Fibroblast of lung (primary cell): ENCODE results near the gene CNTN1. TPM values are rescaled to one million over a fixed set of nuclear protein-coding genes. Genes with fewer than 3 reads are reported as not detected.

ENCODE experiments used
- DNase-seq, 2 donors: peaks; one replicate each; pipeline versions ENCODE4 v3.0.0 to v3.0.0-alpha.2; 2010; ENCODE audit warnings: low read depth in 2 of 2
- H2AFZ ChIP-seq: 2 replicates; pipeline ENCODE4 v1.5.1; 2012; ENCODE audit warnings: low read length, control low read depth, inconsistent platforms
- H3K27ac ChIP-seq: 2 replicates; pipeline ENCODE4 v1.5.1; 2011; ENCODE audit warnings: low read length, control low read depth; ENCODE audit not compliant: insufficient read depth
- H3K27me3 ChIP-seq: 2 replicates; pipeline ENCODE4 v1.5.1; 2011; ENCODE audit warnings: mild to moderate bottlenecking, low read length; ENCODE audit not compliant: control insufficient read depth, insufficient read depth
- H3K36me3 ChIP-seq: 2 replicates; pipeline ENCODE4 v1.5.1; 2011; ENCODE audit warnings: low read length; ENCODE audit not compliant: control insufficient read depth, insufficient read depth
- H3K4me1 ChIP-seq: 2 replicates; pipeline ENCODE4 v1.5.1; 2011; ENCODE audit warnings: low read length; ENCODE audit not compliant: control insufficient read depth, insufficient read depth; ENCODE audit errors: extremely low read depth
- H3K4me2 ChIP-seq: 2 replicates; pipeline ENCODE4 v1.5.1; 2011; ENCODE audit warnings: low read length, control low read depth; ENCODE audit not compliant: insufficient read depth; ENCODE audit errors: extremely low read depth
- H3K4me3 ChIP-seq, 4 experiments: fragments of 200-600 bp in 1 of 4; sonication (generic) in 1 of 4; replicated peaks in 1 of 4; 2 replicates each; pipeline ENCODE4 v1.5.1; 2011 to 2016; ENCODE audit warnings: low read length in 4 of 4, low read depth in 3 of 4, mild to moderate bottlenecking in 3 of 4, control low read depth in 2 of 4, inconsistent platforms in 1 of 4, mixed read lengths in 1 of 4; ENCODE audit not compliant: insufficient read depth in 1 of 4; ENCODE audit errors: control extremely low read depth in 1 of 4
- H3K79me2 ChIP-seq: 2 replicates; pipeline ENCODE4 v1.5.1; 2012; ENCODE audit warnings: mild to moderate bottlenecking, low read length, inconsistent platforms; ENCODE audit not compliant: control insufficient read depth, insufficient read depth
- H3K9ac ChIP-seq: 2 replicates; pipeline ENCODE4 v1.5.1; 2011; ENCODE audit warnings: mild to moderate bottlenecking, low read length, control low read depth; ENCODE audit not compliant: insufficient read depth
- H3K9me3 ChIP-seq: 2 replicates; pipeline ENCODE4 v1.5.1; 2012; ENCODE audit warnings: low read depth, low read length; ENCODE audit not compliant: control insufficient read depth, insufficient read depth
- H4K20me1 ChIP-seq: 2 replicates; pipeline ENCODE4 v1.5.1; 2011; ENCODE audit warnings: low read length; ENCODE audit not compliant: control insufficient read depth, insufficient read depth; ENCODE audit errors: extremely low read depth
- CTCF ChIP-seq, 2 donors: IDR thresholded peaks in 1 of 2; conservative IDR thresholded peaks in 1 of 2; 1 replicate in 1 of 2; 2 replicates in 1 of 2; pipeline ENCODE4 v1.5.1; 2011 to 2012; ENCODE audit warnings: low read length in 2 of 2, control low read depth in 1 of 2, inconsistent platforms in 1 of 2, low read depth in 1 of 2, mild to moderate bottlenecking in 1 of 2
- EZH2 ChIP-seq: IDR thresholded peaks from 2 replicates; pipeline ENCODE4 v1.5.1; 2012; ENCODE audit warnings: low read length, control low read depth, mild to moderate bottlenecking; ENCODE audit errors: missing control alignments
- polyA plus RNA-seq, 2 donors: library from polyadenylated mRNA; depleted of rRNA in 1 of 2; stranded (reverse) in 1 of 2; unstranded in 1 of 2; fragments of >200 nt; gene quantifications; 2 replicates each; pipeline ENCODE4 v1.2.1, GENCODE V29; 2011 to 2012; ENCODE audit warnings: missing spikeins in 1 of 2
- total RNA-seq: library from RNA; depleted of rRNA; stranded (reverse); fragments of >200 nt; gene quantifications from 2 replicates; pipeline ENCODE4 v1.2.1, GENCODE V29; 2014

CNTN1 gene
- total and polyA plus RNA-seq, 2 donors (not counting 1 experiment from before 2014, with no cell fraction given), result 0.22 to 0.83 TPM

DNA sequence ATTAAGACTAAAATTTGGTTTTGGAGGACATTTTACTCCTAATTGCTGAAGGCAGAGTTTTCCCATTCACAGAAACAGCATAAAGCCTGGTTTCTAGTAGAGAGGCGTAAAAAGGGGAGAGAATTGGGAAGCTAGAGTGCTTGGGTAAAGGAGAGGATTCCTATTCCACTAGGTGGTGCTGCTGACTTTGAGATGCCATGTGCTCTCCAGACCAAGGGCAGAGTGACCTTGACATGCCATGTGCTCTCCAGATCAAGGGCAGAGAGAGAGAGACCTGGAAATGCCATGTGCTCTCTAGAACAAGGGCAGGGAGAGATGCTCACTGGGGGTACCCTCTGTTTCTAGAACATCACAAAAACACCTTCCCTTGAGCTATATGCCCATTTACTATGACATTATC, 319.7 kb downstream of the CNTN1 start:
- H3K27me3 ChIP-seq, result no peaks in the 10 kb centered on the region
- no peaks in the 10 kb centered on the region for H3K4me1 ChIP-seq
- no peaks in the 10 kb centered on the region for H3K9me3 ChIP-seq
- no peaks in the 10 kb centered on the region for H4K20me1 ChIP-seq
- no peak overlapping the region for H3K4me2 ChIP-seq
- no peak for TF ChIP-seq EZH2
- no peak for TF ChIP-seq CTCF (conservative IDR thresholded peaks at IDR 0.05 in 1 of 2, IDR thresholded peaks at IDR 0.05 in 1 of 2; ENCODE audit: low read depth in 1 of 2, low read length in 2 of 2)
- no peaks in the 10 kb centered on the region for H3K36me3 ChIP-seq
- no peak overlapping the region for H3K4me3 ChIP-seq
- H3K79me2 ChIP-seq, result no peaks in the 10 kb centered on the region
- H3K27ac ChIP-seq, result no peak overlapping the region
- no peak for DNase-seq
- no peak overlapping the region for H2AFZ ChIP-seq
- H3K9ac ChIP-seq, result no peak overlapping the region

DNA sequence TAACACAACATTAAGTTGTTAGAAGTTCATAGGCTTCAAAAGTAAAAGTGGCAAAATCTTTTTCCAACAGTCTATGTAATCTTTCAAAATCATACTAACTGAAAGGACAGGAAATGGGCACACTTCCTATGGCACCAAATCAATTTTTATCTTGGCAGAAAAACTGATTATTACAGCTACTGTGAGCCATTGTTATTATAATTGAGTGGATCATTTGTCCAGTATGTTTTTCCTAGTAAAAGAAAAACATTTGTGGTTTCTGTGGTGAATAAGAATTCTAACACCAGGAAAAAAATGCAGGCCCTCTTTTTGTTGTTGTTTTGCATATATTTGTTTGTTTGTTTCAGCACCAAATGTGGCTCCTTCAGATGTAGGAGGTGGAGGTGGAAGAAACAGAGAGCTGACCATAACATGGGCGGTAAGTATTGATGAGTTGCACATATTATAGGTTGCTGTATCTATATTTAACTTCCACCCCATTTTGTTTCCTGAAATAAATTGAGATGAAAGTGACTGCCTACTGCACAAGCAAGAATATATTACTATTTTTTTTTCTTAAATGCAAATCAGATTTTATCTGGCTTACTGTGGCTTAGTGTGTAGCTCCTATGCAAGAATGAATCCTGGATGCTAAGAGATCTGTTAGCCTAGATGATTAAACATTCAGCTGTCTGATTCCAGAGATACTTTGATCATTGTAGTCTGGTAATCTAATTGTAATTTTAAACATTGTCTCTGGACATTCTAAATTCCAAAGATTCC, 321.8 kb downstream of the CNTN1 start:
- Histone ChIP-seq H3K9ac (no peak overlapping the region), H3K36me3 (no peaks in the 10 kb centered on the region), H3K4me1 (no peaks in the 10 kb centered on the region), H2AFZ (no peak overlapping the region), H3K27me3 (no peaks in the 10 kb centered on the region), H3K27ac (no peak overlapping the region), H3K9me3 (no peaks in the 10 kb centered on the region), H3K4me3 (no peak overlapping the region), H3K79me2 (no peaks in the 10 kb centered on the region), H3K4me2 (no peak overlapping the region), H4K20me1 (no peaks in the 10 kb centered on the region)
- no peak for TF ChIP-seq EZH2
- DNase-seq, result peak in 1 of 2 donors; percentile 68

GRCh38 chr12:41014643-41015020, 322.4 kb downstream of the CNTN1 start:
- H4K20me1 ChIP-seq, result no peaks in the 10 kb centered on the region
- H3K4me3 ChIP-seq, result no peak overlapping the region
- H3K4me2 ChIP-seq, result no peak overlapping the region
- no peak overlapping the region for H3K27ac ChIP-seq
- no peaks in the 10 kb centered on the region for H3K27me3 ChIP-seq
- no peaks in the 10 kb centered on the region for H3K36me3 ChIP-seq
- TF ChIP-seq EZH2, result no peak
- no peak for TF ChIP-seq CTCF (conservative IDR thresholded peaks at IDR 0.05 in 1 of 2, IDR thresholded peaks at IDR 0.05 in 1 of 2; ENCODE audit: low read depth in 1 of 2, low read length in 2 of 2)
- H3K9me3 ChIP-seq, result no peaks in the 10 kb centered on the region
- H2AFZ ChIP-seq, result no peak overlapping the region
- peak in 1 of 2 donors; percentile 76 for DNase-seq
- H3K9ac ChIP-seq, result no peak overlapping the region
- H3K4me1 ChIP-seq, result no peaks in the 10 kb centered on the region
- H3K79me2 ChIP-seq, result no peaks in the 10 kb centered on the region
